WI38 (cell line): Measurements from ENCODE around the gene ATAD3A.

Experiments used
- H3K4me3 ChIP-seq: 2 replicates; pipeline ENCODE4 v1.5.1; 2011; ENCODE audit warnings: low read depth, mild to moderate bottlenecking, control low read depth, low read length
- TF ChIP-seq, protein P1 (sequence below): IDR thresholded peaks from 2 replicates; pipeline ENCODE4 v1.5.1; 2012; ENCODE audit warnings: low read depth, mild to moderate bottlenecking, control low read depth, low read length

The ATAD3A gene

DNA sequence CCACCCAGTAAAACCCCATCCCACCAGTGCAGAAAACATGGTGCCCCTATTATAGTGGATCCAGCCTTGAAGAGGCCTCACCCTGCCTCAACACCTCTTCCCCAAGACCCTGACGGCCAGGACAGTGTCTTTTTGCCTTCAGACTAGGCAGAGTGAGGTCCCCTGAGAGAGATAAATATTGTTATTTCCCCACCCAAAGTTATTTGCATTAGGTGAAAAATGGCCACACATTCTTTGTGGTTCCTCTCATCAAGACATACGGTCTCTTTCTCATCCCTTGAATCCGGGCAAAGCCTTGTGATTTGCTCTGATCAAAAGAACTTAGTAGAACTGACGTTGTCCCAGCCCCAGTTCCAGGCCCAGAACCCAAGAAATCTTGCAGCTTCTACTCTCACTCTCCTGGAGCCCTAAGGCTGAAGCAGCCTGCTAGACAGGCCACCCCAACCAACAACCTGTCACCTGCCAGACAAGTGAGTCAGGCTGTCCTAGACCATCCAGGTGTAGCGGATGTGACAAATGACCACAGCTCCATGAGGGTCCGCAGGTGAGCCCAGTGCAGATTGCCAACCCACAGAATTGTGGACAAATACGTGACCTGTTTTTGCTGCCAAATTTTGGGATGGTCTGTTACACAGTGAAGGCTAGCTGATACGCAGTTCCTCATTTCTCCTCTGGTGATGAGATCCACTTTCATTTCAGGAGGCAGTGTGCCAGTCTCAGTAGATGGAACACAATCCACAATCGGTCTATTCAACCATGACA is 70.8 kb downstream of the ATAD3A start:
- TF ChIP-seq, protein P1, sequence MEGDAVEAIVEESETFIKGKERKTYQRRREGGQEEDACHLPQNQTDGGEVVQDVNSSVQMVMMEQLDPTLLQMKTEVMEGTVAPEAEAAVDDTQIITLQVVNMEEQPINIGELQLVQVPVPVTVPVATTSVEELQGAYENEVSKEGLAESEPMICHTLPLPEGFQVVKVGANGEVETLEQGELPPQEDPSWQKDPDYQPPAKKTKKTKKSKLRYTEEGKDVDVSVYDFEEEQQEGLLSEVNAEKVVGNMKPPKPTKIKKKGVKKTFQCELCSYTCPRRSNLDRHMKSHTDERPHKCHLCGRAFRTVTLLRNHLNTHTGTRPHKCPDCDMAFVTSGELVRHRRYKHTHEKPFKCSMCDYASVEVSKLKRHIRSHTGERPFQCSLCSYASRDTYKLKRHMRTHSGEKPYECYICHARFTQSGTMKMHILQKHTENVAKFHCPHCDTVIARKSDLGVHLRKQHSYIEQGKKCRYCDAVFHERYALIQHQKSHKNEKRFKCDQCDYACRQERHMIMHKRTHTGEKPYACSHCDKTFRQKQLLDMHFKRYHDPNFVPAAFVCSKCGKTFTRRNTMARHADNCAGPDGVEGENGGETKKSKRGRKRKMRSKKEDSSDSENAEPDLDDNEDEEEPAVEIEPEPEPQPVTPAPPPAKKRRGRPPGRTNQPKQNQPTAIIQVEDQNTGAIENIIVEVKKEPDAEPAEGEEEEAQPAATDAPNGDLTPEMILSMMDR: no peak
- H3K4me3 ChIP-seq: no peak overlapping the region

DNA sequence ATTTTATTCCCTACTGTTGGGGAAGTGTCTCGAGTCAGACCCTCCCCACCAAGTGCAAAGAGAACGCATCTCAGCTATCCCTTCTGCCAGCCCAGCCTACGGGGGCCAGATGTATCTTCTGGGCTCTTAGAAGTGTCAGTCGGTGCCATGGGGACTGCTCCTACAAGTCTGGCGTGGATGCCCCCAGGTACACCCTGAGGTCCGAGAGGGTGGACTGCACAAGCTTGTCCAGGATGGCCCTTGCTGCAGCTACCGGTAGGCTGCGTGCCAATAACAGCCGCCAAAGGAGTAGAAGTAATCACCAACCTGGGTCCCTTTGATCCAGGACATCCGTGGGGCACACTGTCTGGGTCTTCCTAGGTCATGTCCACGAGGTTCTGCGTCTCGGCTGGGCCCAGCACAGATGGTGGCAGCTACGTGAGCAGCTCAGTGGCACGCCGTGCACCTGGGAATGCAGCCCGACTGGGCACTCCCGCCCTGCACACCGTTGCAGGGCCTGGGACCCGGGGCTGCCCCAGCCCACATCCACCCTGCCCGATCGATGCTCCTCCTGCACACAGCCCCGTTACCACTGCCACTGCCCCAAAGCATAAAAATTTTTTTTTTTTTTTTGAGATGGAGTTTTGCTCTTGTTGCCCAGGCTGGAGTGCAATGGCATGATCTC is 71.5 kb downstream of the ATAD3A start:
- TF ChIP-seq, protein P1: no peak
- H3K4me3 ChIP-seq: no peak overlapping the region
